Stimulated activated CD8-positive, alpha-beta memory T cell treated with anti-CD3 and anti-CD28 coated beads, Interleukin-12 subunit alpha, Interleukin-12 subunit beta, amount 100 ng/mL, for 24 hours (primary cell): ENCODE results near the gene EFCAB11.

ENCODE experiments used
- DNase-seq: peaks from one replicate; pipeline ENCODE4 v3.0.0-alpha.2; 2020; ENCODE audit errors: extremely low read depth

EFCAB11 gene

GRCh38 chr14:89957376-89957775, 2.8 kb upstream of the EFCAB11 start:
- DNase-seq: no peak

GRCh38 chr14:89956661-89957009, 2.1 kb upstream of the EFCAB11 start:
- DNase-seq: no peak

- DNase-seq: peak; percentile 93
These were observed 1.5 kb upstream of the EFCAB11 start, which contains the start of gene TDP1 for GRCh38 chr14:89955745-89956660. Gene TDP1, plus strand, starts transcription at chr14:89955927. Its CDS starts 7,188 bp downstream, at chr14:89963115.

- no peak for DNase-seq
These were observed 653 bp upstream of the EFCAB11 start for GRCh38 chr14:89955022-89955744.

- DNase-seq: no peak
These were observed 928 bp downstream of the EFCAB11 start for GRCh38 chr14:89953602-89954001.

GRCh38 chr14:89952576-89952975, 2.0 kb downstream of the EFCAB11 start:
- DNase-seq: no peak

- no peak for DNase-seq
These were observed 7.2 kb downstream of the EFCAB11 start for GRCh38 chr14:89947344-89947743.

GRCh38 chr14:89941830-89942377, 12.6 kb downstream of the EFCAB11 start:
- DNase-seq: no peak

- no peak for DNase-seq
These were observed 17.8 kb downstream of the EFCAB11 start for GRCh38 chr14:89936654-89937185.

GRCh38 chr14:89933002-89933401, 21.5 kb downstream of the EFCAB11 start:
- no peak for DNase-seq

- DNase-seq: no peak
These were observed 27.2 kb downstream of the EFCAB11 start for GRCh38 chr14:89927186-89927865.

GRCh38 chr14:89926694-89927093, 27.8 kb downstream of the EFCAB11 start:
- no peak for DNase-seq

GRCh38 chr14:89924268-89924667, 30.3 kb downstream of the EFCAB11 start:
- no peak for DNase-seq

- no peak for DNase-seq
These were observed 32.3 kb downstream of the EFCAB11 start for GRCh38 chr14:89922031-89922907.

GRCh38 chr14:89921346-89921745, 33.2 kb downstream of the EFCAB11 start:
- no peak for DNase-seq

GRCh38 chr14:89920056-89920455, 34.5 kb downstream of the EFCAB11 start:
- no peak for DNase-seq

- no peak for DNase-seq
These were observed 35.8 kb downstream of the EFCAB11 start for GRCh38 chr14:89918721-89919120.

GRCh38 chr14:89915114-89915878, 39.2 kb downstream of the EFCAB11 start:
- no peak for DNase-seq

- no peak for DNase-seq
These were observed 41.8 kb downstream of the EFCAB11 start for GRCh38 chr14:89912667-89913211.

- no peak for DNase-seq
These were observed 42.3 kb downstream of the EFCAB11 start for GRCh38 chr14:89912221-89912620.
